DMS53 treated with DMSO at 0.1 percent for 48 hours (cell line): ENCODE results near the gene CX3CR1.

Source experiments
- DNase-seq: peaks from one replicate; lab custom pipeline; 2025; ENCODE audit not compliant: unreplicated experiment; lab: John Stamatoyannopoulos, UW

The CX3CR1 gene

DNA sequence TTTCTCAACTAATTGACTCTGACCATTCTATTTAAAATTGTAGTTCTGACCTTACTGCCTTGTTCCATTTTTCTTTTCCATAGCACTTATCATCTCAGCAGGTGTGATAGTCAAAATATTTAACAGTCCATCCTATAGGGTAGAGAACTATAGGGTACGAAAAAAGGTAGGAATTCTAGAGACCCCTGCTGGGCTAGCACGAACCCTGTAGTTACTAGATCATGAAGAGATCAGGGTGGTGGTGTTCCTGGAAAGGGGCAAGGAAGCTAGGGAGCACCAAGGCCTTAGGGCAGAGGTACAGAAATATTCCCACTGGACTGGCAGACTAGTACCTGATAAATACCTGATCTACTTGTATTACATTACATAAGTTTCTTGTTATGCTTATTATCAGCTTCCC is 55.5 kb downstream of the CX3CR1 start:
- no peak for DNase-seq

DNA sequence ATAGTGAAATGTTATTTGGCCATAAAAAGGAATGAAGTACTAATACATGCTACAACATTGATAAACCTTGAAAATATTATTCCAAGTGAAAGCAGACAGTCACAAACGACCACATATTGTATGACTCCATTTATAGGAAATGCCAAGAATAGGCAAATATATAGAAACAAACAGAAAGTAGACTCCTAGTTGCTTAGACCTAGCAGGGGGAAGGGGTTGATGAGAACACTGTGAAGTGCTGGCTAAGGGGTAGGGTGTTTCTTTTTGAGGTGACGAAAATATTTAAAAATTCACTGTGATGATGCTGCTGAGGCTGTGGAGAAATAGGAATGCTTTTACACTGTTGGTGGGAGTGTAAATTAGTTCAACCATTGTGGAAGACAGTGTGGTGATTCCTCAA is 56.9 kb downstream of the CX3CR1 start:
- DNase-seq = no peak

DNA sequence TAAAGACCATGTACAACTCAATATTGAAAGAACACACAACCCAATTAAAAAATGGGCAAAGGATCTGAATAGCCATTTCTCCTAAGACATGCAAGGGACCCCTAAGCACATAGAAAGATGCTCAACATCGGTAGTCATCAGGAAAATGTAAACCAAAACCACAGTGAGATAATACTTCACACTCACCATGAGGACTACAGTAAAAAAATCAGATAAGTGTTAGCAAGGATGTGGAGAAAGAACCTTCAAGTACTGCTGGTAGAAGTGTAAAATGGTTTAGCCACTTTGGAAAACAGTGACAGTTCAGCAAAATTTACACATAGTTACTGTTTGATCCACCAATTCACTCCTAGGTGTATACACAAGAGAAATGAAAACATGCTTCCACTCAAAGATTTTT is 57.4 kb downstream of the CX3CR1 start:
- DNase-seq = no peak

DNA sequence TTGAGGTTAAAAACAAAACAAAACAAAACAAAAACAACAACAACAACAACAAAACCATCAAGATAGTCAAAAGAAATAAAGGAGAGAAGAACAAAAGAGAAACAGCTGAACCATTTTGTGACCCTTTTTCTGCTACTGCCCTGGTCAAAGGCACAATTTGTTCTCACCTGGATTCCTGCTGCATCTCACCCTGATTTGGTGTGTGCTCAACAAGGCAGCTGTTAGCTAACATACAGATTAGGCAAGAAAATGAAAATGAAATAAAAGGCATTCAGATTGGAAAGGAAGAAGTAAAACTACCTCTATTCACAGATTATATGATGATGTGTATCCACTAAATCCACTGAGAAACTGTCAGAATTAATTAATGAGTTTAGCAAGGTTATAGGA is 58.7 kb downstream of the CX3CR1 start:
- DNase-seq = no peak

- DNase-seq = no peak
These were observed 59.3 kb downstream of the CX3CR1 start for GRCh38 chr3:39220407-39221140.

GRCh38 chr3:39219702-39220101 is 60.1 kb downstream of the CX3CR1 start:
- DNase-seq = no peak

DNA sequence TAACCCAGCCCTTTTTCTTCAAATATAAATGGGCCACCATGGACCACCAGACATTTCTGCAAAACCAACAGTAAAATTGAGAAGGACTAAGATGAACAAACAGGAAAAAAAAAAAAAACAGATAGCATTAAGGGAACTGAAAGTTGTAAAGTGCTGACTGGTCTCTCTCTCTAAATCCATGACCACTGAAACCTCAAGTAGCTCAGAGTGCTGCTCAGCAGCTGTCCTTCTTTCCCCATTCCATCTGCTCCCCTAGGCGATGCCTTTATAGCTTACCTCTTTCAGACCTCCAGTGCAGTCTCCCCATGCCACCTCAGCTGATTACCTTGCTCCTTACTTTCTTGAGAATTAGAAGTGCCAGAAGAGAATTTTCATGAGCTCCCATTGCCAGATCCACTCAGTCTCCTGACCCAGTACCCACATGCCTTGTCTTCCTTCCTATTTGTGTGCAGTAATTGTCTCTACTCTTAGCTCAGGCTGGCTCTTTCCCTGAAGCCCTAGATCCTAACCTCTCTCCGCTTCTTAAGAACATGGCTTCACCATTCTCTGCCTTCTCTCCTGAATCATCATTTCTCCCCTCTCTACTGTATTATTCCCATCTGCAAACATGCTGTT is 63.6 kb downstream of the CX3CR1 start:
- no peak for DNase-seq

DNA sequence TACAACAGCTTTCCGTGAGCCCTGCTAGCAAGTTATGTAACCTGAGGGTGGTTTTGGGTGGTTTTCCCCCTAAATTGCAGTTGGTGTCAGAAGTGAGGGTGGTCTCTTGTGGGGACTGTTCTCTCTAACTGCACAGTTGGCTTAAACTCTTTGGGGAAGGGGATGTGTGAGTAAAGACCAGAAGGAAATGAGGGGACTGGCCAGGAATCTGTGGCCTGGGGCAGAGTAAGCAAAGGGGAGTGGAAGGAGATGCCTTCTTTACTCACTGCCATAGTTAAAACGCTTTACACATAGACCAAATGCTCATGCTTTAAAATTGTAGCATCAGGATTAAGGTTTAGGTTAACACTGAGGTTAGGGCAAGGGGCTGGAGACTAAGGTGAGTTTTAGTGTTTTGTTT is 66.2 kb downstream of the CX3CR1 start:
- DNase-seq = no peak
